ENCODE measurements around the gene CBFA2T2.
"Not testable (repeated sequence)": the region's sequence is repeated elsewhere in the genome, so short reads cannot be mapped to it uniquely, and the experiment has no call there.

CBFA2T2 gene

GRCh38 chr20:33624399-33624798 lies 134.5 kb downstream of the CBFA2T2 start:
- peaks cover 61 to 100% (median 79%) of the 10 kb centered on the region in 11 experiments for H3K36me3 ChIP-seq
- H3K9me3 ChIP-seq (replicated peaks in 1 of 11), result no peaks in the 10 kb centered on the region
- TF ChIP-seq Cebpa-rat (IDR thresholded peaks at IDR 0.05), result no peak
- no peaks in the 10 kb centered on the region for H3K27me3 ChIP-seq
- H3K4me1 ChIP-seq, result 0 out of 20 replicates have a peak, but pooled peaks cover 0 to 7% (median 0%) of the 10 kb centered on the region in 10 experiments
- no peak overlapping the region for H3K9ac ChIP-seq
- H4K20me1 ChIP-seq, result peaks cover 0 to 4% (median 0%) of the 10 kb centered on the region in 11 experiments; a peak in 1 of 22 replicates
- H3K27ac ChIP-seq, result no peak overlapping the region
- H3K4me3 ChIP-seq, result no peak overlapping the region
- H3K4me2 ChIP-seq, result no peak overlapping the region

- Histone ChIP-seq H3K9me3 (replicated peaks in 1 of 11) (no peaks in the 10 kb centered on the region), H4K20me1 (peaks cover 0 to 7% (median 0%) of the 10 kb centered on the region in 11 experiments; a peak in 1 of 22 replicates), H3K4me1 (0 out of 20 replicates have a peak, but pooled peaks cover 0 to 7% (median 0%) of the 10 kb centered on the region in 10 experiments), H3K4me2 (no peak overlapping the region), H3K36me3 (peaks cover 75 to 100% (median 83%) of the 10 kb centered on the region in 11 experiments), H3K27ac (no peak overlapping the region), H3K4me3 (no peak overlapping the region), H3K9ac (no peak overlapping the region), H3K27me3 (no peaks in the 10 kb centered on the region)
- TF ChIP-seq Cebpa-rat (IDR thresholded peaks at IDR 0.05), result no peak
These were observed 136.3 kb downstream of the CBFA2T2 start for GRCh38 chr20:33626190-33626589.

GRCh38 chr20:33627577-33628216 lies 137.8 kb downstream of the CBFA2T2 start:
- no peaks in the 10 kb centered on the region for H3K27me3 ChIP-seq
- H3K27ac ChIP-seq, result no peak overlapping the region
- H3K9me3 ChIP-seq (replicated peaks in 1 of 11), result no peaks in the 10 kb centered on the region
- no peak overlapping the region for H3K4me3 ChIP-seq
- H4K20me1 ChIP-seq, result 0 out of 22 replicates have a peak, but pooled peaks cover 0 to 7% (median 0%) of the 10 kb centered on the region in 11 experiments
- H3K4me2 ChIP-seq, result no peak overlapping the region
- no peaks in the 10 kb centered on the region for H3K4me1 ChIP-seq
- H3K36me3 ChIP-seq, result peaks cover 88 to 100% (median 97%) of the 10 kb centered on the region in 11 experiments
- H3K9ac ChIP-seq, result no peak overlapping the region
- TF ChIP-seq Cebpa-rat (IDR thresholded peaks at IDR 0.05), result no peak

GRCh38 chr20:33629533-33629932 lies 139.6 kb downstream of the CBFA2T2 start:
- Histone ChIP-seq H3K27ac (no peak overlapping the region), H3K9ac (no peak overlapping the region), H3K9me3 (replicated peaks in 1 of 11) (no peaks in the 10 kb centered on the region), H3K4me2 (no peak overlapping the region), H3K36me3 (peaks cover 84 to 100% (median 93%) of the 10 kb centered on the region in 11 experiments), H4K20me1 (0 out of 22 replicates have a peak, but pooled peaks cover 0 to 7% (median 0%) of the 10 kb centered on the region in 11 experiments), H3K27me3 (no peaks in the 10 kb centered on the region), H3K4me1 (no peaks in the 10 kb centered on the region), H3K4me3 (no peak overlapping the region)
- no peak for TF ChIP-seq Cebpa-rat (IDR thresholded peaks at IDR 0.05)

- H3K36me3 ChIP-seq, result peaks cover 80 to 100% (median 91%) of the 10 kb centered on the region in 11 experiments
- no peak overlapping the region for H3K9ac ChIP-seq
- no peak overlapping the region for H3K27ac ChIP-seq
- H3K4me1 ChIP-seq, result no peaks in the 10 kb centered on the region
- no peaks in the 10 kb centered on the region for H3K9me3 ChIP-seq (replicated peaks in 1 of 11)
- H4K20me1 ChIP-seq, result 0 out of 22 replicates have a peak, but pooled peaks cover 0 to 7% (median 0%) of the 10 kb centered on the region in 11 experiments
- no peaks in the 10 kb centered on the region for H3K27me3 ChIP-seq
- no peak for TF ChIP-seq Cebpa-rat (IDR thresholded peaks at IDR 0.05)
- no peak overlapping the region for H3K4me3 ChIP-seq
- no peak overlapping the region for H3K4me2 ChIP-seq
These were observed 140.1 kb downstream of the CBFA2T2 start for GRCh38 chr20:33629979-33630378.

DNA sequence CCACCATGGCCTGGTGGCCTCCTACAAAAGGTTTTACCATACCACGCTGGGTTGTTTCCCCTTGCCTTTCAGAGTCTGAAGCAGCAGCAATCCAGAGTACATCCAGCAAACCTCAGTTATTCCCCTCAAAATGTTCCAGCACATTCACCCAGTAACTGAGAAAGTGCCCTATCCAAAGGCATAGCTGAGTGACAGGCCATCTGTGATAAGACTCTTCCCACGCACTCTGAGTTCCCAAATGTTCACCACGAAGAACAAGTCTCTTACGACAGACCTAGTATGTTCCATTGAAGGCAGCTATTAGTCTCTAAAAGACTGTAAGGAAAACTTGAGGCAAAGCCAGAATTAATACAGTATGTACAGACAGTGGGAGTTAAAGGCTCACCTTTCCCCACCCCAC lies 140.6 kb downstream of the CBFA2T2 start:
- H3K9ac ChIP-seq, result no peak overlapping the region
- H3K27ac ChIP-seq, result no peak overlapping the region
- H3K27me3 ChIP-seq, result no peaks in the 10 kb centered on the region
- 0 out of 22 replicates have a peak, but pooled peaks cover 0 to 7% (median 0%) of the 10 kb centered on the region in 11 experiments for H4K20me1 ChIP-seq
- H3K4me2 ChIP-seq, result no peak overlapping the region
- H3K4me3 ChIP-seq, result no peak overlapping the region
- H3K36me3 ChIP-seq, result peaks cover 75 to 100% (median 90%) of the 10 kb centered on the region in 11 experiments
- TF ChIP-seq Cebpa-rat (IDR thresholded peaks at IDR 0.05), result no peak
- no peaks in the 10 kb centered on the region for H3K9me3 ChIP-seq (replicated peaks in 1 of 11)
- no peaks in the 10 kb centered on the region for H3K4me1 ChIP-seq

GRCh38 chr20:33631910-33632309 lies 142.0 kb downstream of the CBFA2T2 start:
- H3K9me3 ChIP-seq (replicated peaks in 1 of 11); H3K27me3 ChIP-seq; H3K4me3 ChIP-seq; H3K27ac ChIP-seq; H4K20me1 ChIP-seq; H3K4me1 ChIP-seq; H3K4me2 ChIP-seq; H3K9ac ChIP-seq: not testable (repeated sequence)
- peaks cover 68 to 100% (median 86%) of the 10 kb centered on the region in 11 experiments for H3K36me3 ChIP-seq

GRCh38 chr20:33635341-33635740 lies 145.4 kb downstream of the CBFA2T2 start:
- H3K36me3 ChIP-seq, result peaks cover 69 to 100% (median 80%) of the 10 kb centered on the region in 11 experiments
- no peak for TF ChIP-seq Cebpa-rat (IDR thresholded peaks at IDR 0.05)
- H3K27me3 ChIP-seq, result no peaks in the 10 kb centered on the region
- no peak overlapping the region; a peak in 1 of 22 replicates for H3K9ac ChIP-seq
- 0 out of 22 replicates have a peak, but pooled peaks cover 0 to under 1% (median 0%) of the 10 kb centered on the region in 11 experiments for H4K20me1 ChIP-seq
- H3K4me2 ChIP-seq, result no peak overlapping the region
- no peaks in the 10 kb centered on the region for H3K9me3 ChIP-seq (replicated peaks in 1 of 11)
- no peaks in the 10 kb centered on the region for H3K4me1 ChIP-seq
- no peak overlapping the region for H3K27ac ChIP-seq
- no peak overlapping the region for H3K4me3 ChIP-seq

GRCh38 chr20:33636776-33637175 lies 146.9 kb downstream of the CBFA2T2 start:
- Histone ChIP-seq H3K9me3 (replicated peaks in 1 of 11) (no peaks in the 10 kb centered on the region), H3K27me3 (no peaks in the 10 kb centered on the region), H3K4me3 (no peak overlapping the region), H4K20me1 (no peaks in the 10 kb centered on the region; a peak in 1 of 22 replicates), H3K27ac (no peak overlapping the region), H3K4me1 (no peaks in the 10 kb centered on the region), H3K4me2 (no peak overlapping the region), H3K9ac (no peak overlapping the region), H3K36me3 (peaks cover 67 to 100% (median 83%) of the 10 kb centered on the region in 11 experiments)
- TF ChIP-seq Cebpa-rat (IDR thresholded peaks at IDR 0.05), result no peak

DNA sequence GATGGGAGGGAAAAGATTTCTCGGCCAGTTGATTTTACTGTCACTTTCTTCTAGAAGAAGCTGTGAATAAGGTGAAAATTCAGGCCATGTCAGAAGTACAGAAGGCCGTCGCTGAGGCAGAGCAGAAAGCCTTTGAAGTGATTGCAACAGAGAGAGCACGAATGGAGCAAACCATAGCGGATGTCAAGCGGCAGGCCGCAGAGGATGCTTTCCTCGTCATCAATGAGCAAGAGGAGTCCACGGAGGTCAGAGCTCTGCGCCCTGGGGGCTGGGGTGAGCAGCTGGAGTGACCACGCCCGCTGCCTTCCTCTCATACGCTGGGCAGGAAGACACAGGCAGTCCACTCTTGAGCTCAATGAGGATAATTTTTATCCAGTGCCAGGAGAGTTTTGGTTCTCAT lies 150.4 kb downstream of the CBFA2T2 start:
- Histone ChIP-seq H3K4me3 (no peak overlapping the region), H3K36me3 (peaks cover 71 to 97% (median 82%) of the 10 kb centered on the region in 11 experiments), H3K4me2 (no peak overlapping the region), H4K20me1 (peaks cover 0 to 11% (median 0%) of the 10 kb centered on the region in 11 experiments; a peak in 3 of 22 replicates), H3K9ac (no peak overlapping the region), H3K27ac (no peak overlapping the region), H3K27me3 (no peaks in the 10 kb centered on the region), H3K9me3 (replicated peaks in 1 of 11) (no peaks in the 10 kb centered on the region), H3K4me1 (no peaks in the 10 kb centered on the region)
- TF ChIP-seq Cebpa-rat (IDR thresholded peaks at IDR 0.05), result no peak

All from BLaER1 treated with 17β-estradiol and CSF1 and Interleukin-3, amounts not matched to agents 10 nM and 100 nM (cell line).